Measurements from ENCODE around the gene PFKFB3. TPM values are rescaled to one million over a fixed set of nuclear protein-coding genes. Genes with fewer than 3 reads are reported as not detected.

Gene PFKFB3
- total RNA-seq, 4 donors from 2014 or later = 8.4 to 11.8 (median 9.4) TPM

GRCh38 chr10:6199131-6199733 lies 3.5 kb upstream of the PFKFB3 start:
- WGBS, 2 donors = 49 to 53% methylated on average over 6 of the region's 6 CpGs
- Histone ChIP-seq H3K27ac (no peak overlapping the region), H3K4me1 (peaks cover 20 to 27% of the 10 kb centered on the region in 2 donors), H3K9me3 (no peaks in the 10 kb centered on the region), H3K27me3 (no peaks in the 10 kb centered on the region), H3K36me3 (no peaks in the 10 kb centered on the region), H3K4me3 (replicated peaks in 1 of 3) (no peak overlapping the region)
- intact Hi-C loops (cut with DNase I) = no loop called here
- peak; percentile 60 to 61 for DNase-seq
- TF ChIP-seq CTCF (IDR thresholded peaks at IDR 0.05) = no peak
- no peak for TF ChIP-seq POLR2A (IDR thresholded peaks at IDR 0.05)

- H3K4me1 ChIP-seq = peaks cover 20 to 31% of the 10 kb centered on the region in 2 donors
- H3K27ac ChIP-seq = no peak overlapping the region
- TF ChIP-seq CTCF (IDR thresholded peaks at IDR 0.05) (no peak), POLR2A (IDR thresholded peaks at IDR 0.05) (no peak)
- H3K27me3 ChIP-seq = no peaks in the 10 kb centered on the region
- 20 to 21% methylated on average over 4 to 6 of the region's 6 CpGs for WGBS, 2 donors
- intact Hi-C loops (cut with DNase I) = loop anchor here (5.0 kb wide), 4 partner anchors 38 to 202 kb away; no protein-coding TSS in a partner anchor
- peak overlapping the region in 1 of 3 donors; percentile 84 for H3K4me3 ChIP-seq (replicated peaks in 1 of 3)
- DNase-seq = no peak
- H3K36me3 ChIP-seq = no peaks in the 10 kb centered on the region
- H3K9me3 ChIP-seq = no peaks in the 10 kb centered on the region
These were observed 2.3 kb upstream of the PFKFB3 start for GRCh38 chr10:6200440-6200733.

GRCh38 chr10:6200734-6201515 lies 1.8 kb upstream of the PFKFB3 start:
- H3K4me1 ChIP-seq = peaks cover 20 to 30% of the 10 kb centered on the region in 2 donors
- 2 to 7% methylated on average over 9 to 29 of the region's 59 CpGs for WGBS, 2 donors
- no peak for TF ChIP-seq POLR2A (IDR thresholded peaks at IDR 0.05)

GRCh38 chr10:6201516-6201975 lies 1.2 kb upstream of the PFKFB3 start:
- H3K4me1 ChIP-seq = peaks cover 20 to 30% of the 10 kb centered on the region in 2 donors
- H3K27me3 ChIP-seq = no peaks in the 10 kb centered on the region
- peak overlapping the region in 2 of 3 donors; percentile 30 to 84 for H3K4me3 ChIP-seq (replicated peaks in 1 of 3)
- intact Hi-C loops (cut with DNase I) = loop anchor here (5.0 kb wide), 4 partner anchors 39 to 201 kb away; no protein-coding TSS in a partner anchor
- TF ChIP-seq POLR2A (IDR thresholded peaks at IDR 0.05) (peak in 1 of 2 donors; percentile 14), CTCF (IDR thresholded peaks at IDR 0.05) (no peak)
- no peaks in the 10 kb centered on the region for H3K36me3 ChIP-seq
- peak overlapping the region in 1 of 3 donors; percentile 50 for H3K27ac ChIP-seq
- peak; percentile 58 to 60 for DNase-seq
- WGBS, 2 donors = 1 to 2% methylated on average over 8 to 18 of the region's 50 CpGs
- H3K9me3 ChIP-seq = no peaks in the 10 kb centered on the region

More at GRCh38 chr10:6200734-6201515, 1.8 kb upstream of the PFKFB3 start:
- Histone ChIP-seq H3K4me3 (replicated peaks in 1 of 3) (peak overlapping the region in 1 of 3 donors; percentile 84), H3K27ac (peak overlapping the region in 1 of 3 donors; percentile 50), H3K27me3 (no peaks in the 10 kb centered on the region), H3K36me3 (no peaks in the 10 kb centered on the region), H3K9me3 (no peaks in the 10 kb centered on the region)
- DNase-seq = peak; percentile 27 to 44
- intact Hi-C loops (cut with DNase I) = loop anchor here (5.0 kb wide), 4 partner anchors 39 to 201 kb away; no protein-coding TSS in a partner anchor

- Histone ChIP-seq H3K27me3 (no peaks in the 10 kb centered on the region), H3K27ac (peak overlapping the region in 1 of 3 donors; percentile 87), H3K9me3 (no peaks in the 10 kb centered on the region), H3K36me3 (no peaks in the 10 kb centered on the region), H3K4me1 (peaks cover 20 to 30% of the 10 kb centered on the region in 2 donors), H3K4me3 (replicated peaks in 1 of 3) (peak overlapping the region in 1 of 3 donors; percentile 84)
- intact Hi-C loops (cut with DNase I) = loop anchor here (5.0 kb wide), 4 partner anchors 40 to 200 kb away; no protein-coding TSS in a partner anchor
- no peak for DNase-seq
- WGBS, 2 donors = 0 to 7% methylated on average over 7 to 23 of the region's 29 CpGs
- TF ChIP-seq CTCF (IDR thresholded peaks at IDR 0.05) = no peak
- TF ChIP-seq POLR2A (IDR thresholded peaks at IDR 0.05) = no peak
These were observed 541 bp upstream of the PFKFB3 start for GRCh38 chr10:6202098-6202683.
